ENCODE results near the gene SPATA9.
"Not testable (repeated sequence)": the region's sequence is repeated elsewhere in the genome, so short reads cannot be mapped to it uniquely, and the experiment has no call there.

SPATA9 gene

DNA sequence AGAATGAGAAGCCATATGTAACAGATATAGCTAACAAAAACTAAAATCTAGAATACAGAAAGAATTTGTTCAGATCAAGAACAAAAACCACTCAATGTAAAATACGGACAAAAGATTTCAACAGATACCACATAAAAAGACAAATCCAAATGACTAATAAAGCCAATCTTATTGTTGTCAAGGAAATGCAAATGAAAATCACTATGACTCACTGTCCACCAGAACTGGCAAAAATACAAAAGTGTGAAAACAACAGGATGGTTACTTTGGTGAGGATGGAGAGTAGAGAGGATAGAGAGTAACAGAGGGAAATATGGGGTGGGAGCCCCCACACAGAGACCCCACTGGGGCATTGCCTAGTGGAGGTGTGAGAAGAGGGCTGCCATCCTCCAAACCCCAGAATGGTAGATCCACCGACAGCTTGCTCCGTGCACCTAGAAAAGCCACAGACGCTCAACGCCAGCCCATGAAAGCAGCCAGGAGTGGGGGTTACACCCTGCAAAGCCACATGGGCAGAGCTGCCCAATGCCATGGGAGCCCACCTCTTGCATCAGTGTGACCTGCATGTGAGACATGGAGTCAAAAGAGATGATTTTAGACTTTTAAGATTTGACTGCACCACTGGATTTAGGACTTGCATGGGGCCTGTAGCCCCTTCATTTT is 33.1 kb upstream of the SPATA9 start:
- DNase-seq: no peak

DNA sequence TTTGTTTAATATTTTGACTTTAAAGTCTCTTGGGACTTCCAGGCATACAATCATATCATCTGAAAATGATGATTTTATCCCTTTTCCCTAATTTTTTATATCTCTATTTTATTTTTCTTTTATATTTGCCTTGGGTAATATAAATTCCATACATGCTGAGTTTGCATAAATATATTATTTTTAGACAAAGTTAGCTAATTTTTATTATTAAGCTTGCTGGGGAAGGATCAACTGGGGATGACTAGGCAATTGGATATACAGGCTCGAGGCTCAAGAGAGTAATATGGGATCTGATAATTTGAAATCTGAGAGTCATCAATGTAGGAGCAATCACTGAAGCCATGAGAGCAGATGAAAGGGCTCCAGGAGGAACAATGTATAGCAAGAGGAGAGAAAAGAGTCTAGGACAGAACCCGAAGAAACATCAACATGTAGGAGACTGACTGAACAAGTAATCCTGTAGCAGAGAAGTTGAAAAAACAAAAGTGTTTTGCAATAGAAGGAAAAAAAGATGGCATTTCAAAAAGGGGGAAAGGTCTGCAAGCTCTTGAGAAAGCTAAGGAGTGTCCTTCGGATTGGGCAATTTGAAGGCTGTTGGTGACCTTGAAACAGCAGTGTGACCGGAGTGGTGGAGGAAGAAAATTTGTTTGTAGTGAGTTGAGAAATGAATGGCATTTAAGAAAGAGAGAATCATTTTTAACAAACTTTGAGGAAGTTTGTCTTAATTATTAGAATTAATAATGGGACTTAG is 31.3 kb upstream of the SPATA9 start:
- DNase-seq: no peak

DNA sequence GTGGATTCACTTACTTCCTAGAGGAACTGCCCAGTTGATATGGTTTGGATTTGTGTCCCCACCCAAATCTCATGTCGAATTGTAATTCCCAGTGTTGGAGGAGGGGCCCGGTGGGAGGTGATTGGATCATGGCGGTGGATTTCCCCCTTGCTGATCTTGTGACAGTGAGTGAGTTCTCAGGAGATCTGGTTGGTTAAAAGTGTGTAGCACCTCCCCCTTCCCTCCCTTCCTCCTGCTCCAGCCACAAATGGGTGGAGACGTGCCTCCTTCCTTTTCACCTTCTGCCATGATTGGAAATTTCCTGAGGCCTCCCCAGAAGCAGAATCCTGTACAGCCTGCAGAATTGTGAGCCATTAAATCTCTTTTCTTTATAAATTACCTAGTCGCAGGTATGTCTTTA is 30.5 kb upstream of the SPATA9 start:
- DNase-seq: not testable (repeated sequence)

DNA sequence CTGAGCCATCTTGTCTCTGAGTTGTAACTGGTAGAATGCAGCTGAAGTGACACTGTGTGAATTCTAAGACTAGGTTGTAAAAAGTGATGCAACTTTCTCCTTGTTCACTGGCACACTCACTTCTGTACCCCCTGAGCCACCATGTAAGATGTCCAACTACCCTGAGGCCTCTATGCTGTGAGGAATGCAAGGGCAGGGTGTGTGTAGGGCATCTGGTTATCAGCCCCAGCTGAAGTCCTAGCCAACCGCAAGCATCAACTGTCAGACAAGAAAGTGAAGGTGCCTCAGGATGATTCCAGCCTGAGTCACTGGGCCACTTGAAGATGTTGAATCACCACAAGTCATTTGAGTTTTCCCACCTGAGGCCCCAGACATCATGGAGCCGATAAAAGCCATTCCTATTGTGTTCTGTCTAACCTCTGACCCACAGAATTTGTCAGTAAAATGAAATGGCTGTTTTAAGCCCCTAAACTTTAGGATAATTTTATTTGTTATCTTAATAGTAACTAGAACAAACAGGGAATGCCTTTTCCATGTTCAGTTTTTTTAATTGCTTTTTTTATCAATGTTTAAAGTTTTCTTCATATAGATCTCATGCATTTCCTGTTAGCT is 29.7 kb upstream of the SPATA9 start:
- DNase-seq: no peak

DNA sequence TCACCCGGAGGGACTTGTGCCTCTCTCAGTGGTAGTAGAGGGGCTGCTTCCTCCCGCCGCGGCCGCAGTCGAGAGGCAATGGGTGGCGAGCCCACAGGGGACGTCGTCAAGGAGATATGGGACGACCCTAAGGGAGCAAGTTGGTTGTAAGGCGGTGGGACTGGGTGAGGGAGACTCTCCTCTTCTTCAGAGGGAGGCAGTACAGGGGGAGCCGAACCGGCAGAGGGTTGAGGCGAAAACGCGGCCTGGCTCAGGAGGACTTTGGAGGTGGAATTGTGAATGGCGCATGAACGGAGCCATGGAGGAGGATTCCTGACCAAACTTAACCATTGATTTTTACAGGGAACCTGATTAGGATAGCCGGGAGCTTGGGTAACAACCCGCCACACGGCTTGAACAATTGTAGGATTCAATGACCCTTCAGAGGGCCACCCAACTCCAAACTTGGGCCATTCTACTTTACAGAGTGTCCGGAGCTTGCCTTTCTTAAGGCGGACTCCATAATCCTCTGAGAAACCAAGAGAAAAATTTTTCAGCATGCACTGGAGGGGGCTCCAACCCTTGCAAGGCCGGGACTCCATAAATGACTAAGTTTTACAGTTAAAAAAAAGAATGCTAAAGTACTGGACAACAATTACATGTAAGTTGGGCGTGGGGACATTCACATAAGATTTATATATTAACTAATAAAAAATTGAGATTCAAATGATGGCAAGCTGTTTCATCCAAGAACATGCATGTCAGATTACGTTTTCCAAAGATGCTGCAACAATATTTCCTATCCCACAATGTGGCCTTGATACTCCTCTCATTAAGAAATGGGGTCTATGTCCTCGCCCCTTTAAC is 28.9 kb upstream of the SPATA9 start:
- no peak for DNase-seq

DNA sequence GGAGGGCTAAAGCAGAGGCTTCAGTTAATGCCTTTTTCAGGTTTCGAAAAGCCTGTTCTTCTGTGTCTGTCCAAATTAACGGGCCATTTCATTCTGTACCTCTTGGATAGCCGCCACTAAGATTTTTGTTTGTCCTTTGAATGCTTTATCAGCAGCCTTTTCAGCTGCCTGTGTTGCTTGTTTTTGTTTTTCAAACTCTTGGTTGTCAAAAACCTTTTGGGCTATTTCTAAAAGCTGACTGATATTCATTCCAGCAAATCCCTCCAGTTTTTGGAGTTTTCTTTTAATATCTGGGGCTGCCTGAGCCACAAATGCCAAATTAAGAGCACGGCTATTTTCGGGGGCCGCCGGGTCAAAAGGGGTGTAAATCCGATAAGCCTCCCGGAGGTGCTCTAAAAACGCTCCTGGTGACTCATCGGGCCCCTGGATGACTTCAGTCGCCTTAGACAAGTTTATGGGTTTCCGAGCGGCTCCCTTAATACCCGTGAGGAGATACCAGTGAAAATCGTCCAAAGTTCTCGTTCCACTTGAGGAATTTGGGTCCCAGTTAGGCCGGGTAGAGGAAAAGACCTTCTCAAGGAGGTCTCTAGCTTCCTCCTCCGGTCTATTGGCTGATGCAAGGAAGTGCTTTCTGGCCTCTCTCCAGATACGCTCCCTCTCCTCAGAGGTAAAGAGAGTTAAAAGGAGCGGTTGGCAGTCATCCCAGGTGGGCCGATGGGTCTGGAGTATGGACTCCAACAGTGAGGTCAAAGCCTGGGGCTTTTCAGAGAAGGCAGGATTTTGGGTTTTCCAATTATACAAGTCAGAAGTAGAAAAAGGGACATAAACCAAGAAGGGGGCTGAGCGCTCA is 28.1 kb upstream of the SPATA9 start:
- DNase-seq: not testable (repeated sequence)

DNA sequence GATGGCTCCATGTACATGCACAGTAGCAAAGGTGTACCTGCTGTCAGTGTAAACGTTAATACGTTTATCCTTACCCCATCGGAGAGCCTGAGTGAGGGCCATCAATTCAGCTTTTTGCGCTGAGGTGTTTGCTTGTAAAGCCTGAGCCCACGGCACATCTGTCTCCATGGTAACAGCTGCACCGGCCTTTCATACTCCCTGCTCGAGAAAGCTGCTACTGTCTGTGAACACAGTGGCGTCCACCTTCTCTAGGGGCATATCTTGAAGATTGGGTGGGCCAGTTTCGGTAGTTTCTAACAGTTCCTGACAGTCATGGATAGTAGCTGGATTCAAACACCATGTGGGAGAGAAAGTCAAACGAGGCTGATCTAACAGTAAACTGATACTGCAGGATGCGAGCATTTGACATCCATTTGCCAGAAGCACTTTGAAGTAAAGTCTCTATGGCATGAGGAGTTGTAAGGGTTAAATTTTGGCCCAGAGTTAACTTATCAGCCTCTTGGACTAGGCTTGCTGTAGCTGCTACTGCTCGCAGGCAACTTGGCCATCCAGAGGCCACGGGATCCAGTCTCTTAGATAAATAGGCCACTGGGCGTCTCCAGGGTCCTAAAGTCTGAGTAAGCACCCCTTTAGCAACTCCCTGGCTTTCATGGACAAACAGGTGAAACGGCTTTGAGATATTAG is 27.3 kb upstream of the SPATA9 start:
- DNase-seq: no peak

DNA sequence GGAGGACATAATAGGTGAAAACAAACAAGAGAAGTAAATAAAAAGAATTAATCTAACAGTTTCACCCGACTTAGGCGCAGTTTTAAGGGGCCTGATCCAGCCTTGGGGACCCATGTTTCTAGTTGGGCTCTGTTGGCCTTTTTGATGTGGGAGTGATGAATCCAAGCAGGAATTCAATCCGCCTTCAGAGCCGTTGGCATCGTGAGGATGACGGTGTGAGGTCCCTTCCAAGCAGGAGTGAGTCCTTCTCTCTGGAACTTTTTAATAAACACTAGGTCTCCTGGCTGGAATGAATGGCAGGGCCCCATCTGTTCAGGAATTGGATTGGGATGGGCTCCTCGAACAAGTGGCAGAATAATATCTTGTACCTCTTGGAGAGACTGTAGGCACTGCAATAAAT is 26.1 kb upstream of the SPATA9 start:
- DNase-seq: no peak

DNA sequence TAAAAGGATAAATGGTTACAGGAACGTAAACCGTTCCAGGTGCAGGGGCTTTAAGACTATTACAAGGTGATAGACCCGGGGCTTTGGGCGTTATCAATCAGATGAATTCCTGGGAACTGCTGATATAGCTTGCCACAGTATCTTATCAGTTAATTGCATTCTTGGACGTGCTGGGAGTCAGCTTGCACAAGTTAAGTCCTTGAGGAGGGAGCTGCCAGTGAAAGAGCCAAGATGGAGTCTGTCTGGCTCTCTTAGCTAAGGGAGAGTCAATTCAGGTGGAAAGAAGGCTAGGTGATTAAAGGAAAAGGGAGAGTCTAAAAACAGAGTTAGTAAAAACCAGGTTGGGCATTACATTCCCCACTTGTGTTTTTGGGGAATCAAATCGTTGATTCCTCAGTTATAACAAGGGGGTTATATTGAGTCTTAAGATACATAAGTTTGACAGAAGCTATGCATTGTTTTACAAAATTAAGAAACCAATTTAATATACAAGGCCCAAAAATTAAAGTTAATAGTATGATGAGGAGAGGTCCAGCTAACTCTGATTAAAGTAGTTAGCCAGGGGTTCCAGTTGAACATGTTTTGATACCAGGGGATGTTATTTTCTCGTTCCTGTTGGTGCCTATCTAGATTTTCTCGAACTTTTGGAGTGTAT is 24.9 kb upstream of the SPATA9 start:
- not testable (repeated sequence) for DNase-seq

DNA sequence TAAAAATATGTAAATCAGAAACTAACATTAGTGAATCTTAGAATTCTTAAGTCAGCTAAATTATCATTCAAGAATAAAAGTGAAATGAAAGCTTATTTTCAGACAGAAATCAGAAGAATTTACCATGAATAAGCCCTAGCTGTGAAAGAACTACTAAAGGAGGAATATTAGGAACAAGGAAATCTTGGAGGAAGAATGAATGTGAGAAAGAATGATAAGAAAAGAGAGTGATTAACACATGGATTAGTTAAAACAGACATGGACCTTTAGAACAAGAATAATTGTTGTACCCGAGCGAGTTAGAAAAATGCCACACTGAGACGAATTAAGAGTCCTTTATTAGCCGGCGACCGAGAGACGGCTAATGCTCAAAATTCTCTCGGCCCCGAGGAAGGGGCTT is 24.3 kb upstream of the SPATA9 start:
- no peak for DNase-seq

DNA sequence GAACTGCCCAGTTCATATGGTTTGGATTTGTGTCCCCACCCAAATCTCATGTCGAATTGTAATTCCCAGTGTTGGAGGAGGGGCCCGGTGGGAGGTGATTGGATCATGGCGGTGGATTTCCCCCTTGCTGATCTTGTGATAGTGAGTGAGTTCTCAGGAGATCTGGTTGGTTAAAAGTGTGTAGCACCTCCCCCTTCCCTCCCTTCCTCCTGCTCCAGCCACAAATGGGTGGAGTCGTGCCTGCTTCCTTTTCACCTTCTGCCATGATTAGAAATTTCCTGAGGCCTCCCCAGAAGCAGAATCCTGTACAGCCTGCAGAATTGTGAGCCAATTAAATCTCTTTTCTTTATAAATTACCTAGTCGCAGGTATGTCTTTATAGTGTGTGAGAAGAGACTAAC is 23.4 kb upstream of the SPATA9 start:
- not testable (repeated sequence) for DNase-seq

DNA sequence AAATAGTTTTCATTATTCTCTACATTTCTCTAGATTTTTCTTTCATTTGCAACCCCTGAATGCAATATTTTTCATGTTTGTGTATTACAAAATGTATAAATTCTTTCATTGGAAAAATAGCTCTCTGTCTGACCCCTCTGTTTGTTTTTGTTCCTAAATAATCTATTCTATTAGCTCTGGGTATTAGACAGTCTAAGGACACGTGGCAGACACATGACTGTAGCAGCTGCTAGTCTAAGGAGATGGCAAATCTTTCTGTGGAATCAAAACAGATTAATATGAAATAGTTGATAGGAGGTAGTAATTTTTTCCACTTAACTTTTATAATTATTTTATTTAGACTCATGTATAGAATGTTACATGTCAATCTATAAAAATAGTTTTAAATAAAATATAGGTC is 21.4 kb upstream of the SPATA9 start:
- no peak for DNase-seq

DNA sequence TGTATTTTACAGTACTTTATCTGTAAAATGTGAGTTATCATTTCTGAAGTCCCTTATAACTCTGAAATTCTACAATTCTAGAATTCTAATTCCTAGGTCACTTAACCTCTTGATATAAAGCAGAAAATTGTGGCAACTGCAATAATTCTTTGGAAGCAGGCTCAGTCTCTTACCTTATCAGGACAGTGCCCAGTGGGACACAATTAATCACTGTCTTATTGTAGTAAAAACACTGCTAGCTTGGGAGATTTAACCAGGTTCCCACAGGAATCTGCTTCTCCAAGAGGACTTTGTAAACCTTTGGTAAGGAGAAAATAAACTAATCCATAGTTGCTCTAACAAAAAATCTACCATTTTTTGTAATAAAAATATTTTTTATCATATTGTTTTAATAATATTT is 18.3 kb upstream of the SPATA9 start:
- no peak for DNase-seq

DNA sequence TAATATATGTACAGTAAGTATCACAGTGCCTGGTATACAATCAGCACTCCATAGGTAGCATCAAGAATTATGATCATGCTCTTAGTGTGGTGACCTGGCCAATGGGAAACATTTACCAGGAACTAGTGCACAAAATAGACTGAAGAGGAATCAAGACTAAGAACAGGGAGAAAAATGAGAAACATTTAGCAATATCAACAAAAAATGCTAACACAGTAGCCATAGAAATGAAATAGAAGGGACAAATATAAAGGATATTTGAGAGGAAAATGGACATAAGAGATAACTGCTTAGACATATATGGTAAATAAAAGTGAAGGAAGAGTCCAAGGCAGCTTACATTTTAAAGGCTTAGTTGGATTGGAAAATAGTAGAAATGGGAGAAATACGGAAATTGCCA is 16.5 kb upstream of the SPATA9 start:
- DNase-seq: no peak

DNA sequence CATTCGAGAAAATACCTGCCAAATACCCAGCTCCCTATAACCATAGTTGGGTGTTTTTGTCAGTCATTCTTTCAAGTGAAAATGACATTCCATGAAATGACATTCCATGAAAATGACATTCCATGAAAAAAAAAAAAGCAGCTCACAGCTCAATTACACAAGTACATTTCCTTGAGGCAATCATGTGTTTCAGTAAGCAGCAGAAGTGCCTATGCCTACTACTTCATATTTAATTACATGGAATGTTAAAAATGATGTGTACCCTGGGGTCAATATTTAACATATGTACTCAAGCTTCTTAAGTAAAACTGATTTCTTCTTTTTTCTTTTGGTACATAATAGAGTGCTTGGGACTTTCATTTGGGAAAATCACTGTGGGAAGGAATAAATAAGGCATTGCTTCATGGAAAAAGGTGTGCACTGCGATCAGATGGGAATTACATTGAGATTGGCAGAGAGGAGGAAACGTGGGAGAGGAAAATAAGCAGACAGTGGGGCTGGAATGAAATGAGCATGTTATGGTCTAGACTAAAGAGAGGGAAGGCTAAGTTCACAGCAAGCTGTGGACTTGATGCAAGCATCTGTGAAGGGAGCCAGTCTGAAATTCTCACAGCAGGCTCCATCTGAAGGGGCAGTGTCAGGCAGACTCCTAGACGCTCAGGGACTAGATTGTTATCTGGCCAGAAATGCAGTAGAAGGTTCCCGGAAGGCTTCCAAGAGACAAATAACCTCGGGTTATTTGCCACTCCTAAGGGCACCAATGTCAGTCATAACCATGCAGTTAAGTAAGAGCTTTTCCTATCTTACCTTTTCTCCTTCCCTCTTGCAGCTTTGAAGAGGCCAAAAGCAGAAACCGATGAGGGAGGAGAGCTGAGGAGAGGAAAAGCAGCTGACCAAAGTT is 15.2 kb upstream of the SPATA9 start:
- DNase-seq: no peak

DNA sequence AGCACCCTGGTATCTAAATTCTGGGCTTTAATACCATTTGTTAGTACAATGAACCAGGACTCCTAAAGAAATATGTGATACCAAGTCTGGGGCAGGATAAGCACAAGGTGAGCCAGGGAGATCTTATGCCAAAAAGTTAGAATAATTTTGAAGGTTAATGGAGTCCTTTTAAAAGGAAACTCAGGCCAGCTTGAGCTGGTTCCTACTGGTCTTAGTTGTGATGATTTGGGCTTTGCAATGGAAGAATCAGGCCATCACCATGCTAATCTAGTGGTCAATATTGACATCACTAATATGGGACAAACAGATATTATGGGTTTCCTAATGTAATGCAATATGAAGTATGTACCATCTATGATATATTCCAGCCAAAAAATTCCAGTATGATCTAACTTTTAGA is 7.5 kb upstream of the SPATA9 start:
- DNase-seq: no peak

DNA sequence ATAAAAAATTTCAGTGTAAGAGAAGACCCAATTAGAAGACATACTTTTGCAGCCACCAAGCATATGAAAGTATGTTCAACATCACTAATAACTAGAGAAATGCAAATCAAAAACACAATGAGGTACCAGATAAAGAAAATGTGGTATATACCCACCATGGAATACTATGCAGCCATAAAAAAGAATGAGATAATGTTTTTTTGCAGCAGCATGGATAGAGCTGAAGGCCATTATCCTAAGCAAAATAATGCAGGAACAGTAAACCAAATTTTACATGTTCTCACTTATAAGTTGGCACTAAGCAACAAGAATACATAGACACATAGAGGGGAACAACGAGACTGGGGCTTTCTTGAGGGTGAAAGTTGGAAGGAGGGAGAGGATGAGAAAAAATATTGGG is 6.9 kb upstream of the SPATA9 start:
- no peak for DNase-seq

DNA sequence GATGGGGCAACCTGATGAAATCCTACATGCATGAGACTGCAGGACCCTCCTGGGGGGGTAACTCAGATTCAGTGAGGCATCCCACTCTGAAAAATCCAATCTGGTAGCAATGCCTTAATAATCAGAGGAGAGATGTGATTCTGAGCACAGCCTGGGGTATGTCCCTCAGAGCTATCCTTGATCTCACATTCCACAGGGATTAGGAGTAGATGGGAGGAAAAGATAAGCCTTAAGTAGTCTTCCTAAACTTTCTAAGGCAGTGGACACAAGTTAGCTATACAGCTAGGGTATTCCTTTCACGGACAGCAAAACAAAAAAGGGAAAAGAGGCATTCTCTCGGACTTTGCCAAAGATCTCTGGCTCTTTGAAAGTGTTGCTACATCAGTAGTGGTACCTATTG is 3.9 kb upstream of the SPATA9 start:
- DNase-seq: no peak

DNA sequence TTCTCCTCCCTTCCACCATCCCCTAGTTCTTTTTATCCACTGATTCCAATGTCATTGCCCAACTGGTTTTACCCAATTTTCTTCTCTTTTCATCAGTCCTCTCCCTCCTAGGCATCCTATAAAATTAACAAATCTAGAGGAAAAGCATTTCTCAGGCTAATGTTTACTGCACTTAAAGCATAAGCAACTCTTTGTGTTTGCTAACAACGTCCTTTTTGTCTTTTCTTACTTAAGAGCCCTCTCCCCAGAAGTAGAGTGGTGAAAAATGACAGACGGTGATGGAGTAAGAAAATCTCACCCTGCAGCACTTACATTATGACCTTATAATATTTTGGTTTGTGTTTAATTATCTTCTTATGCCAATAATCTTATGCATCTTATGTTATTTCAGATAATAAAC is 1.6 kb upstream of the SPATA9 start:
- DNase-seq: no peak

DNA sequence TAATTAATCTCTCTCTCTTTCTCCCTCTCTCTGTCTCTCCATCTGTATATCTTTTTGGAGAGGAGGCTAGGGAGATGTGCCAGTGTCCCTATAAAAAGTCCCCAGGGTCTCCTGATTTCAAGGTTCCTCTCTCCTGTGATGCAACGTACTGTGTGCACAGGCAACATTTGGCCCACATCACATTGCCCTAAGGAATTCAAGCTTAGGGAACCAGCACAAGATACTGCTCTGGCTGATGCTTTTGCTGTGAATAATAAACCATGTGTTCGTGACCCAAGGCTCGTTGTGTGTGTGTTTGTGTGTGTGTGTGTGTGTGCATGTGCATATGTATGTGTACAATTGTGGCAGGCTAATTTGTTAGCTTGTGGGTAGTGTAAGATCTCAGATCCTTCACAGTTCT is 9.7 kb downstream of the SPATA9 start:
- no peak for DNase-seq

Data from NCI-H2081 treated with DMSO at 0.1 percent for 48 hours (cell line).